ENCODE measurements around the gene PSD2. TPM values are rescaled to one million over a fixed set of nuclear protein-coding genes. Genes with fewer than 3 reads are reported as not detected.
A peak's percentile ranks its signal among the peaks of the same experiment; 100 is the strongest.

Gene PSD2
- total RNA-seq, 1 donor from 2014 or later, result 0.25 TPM

GRCh38 chr5:139747583-139748504, 47.8 kb upstream of the PSD2 start:
- Histone ChIP-seq H4K20me1 (ENCODE audit: insufficient read depth, low read length) (no peaks in the 10 kb centered on the region), H2AFZ (ENCODE audit: low read depth, low read length) (peak overlapping the region; percentile 61), H3K4me1 (ENCODE audit: insufficient read depth, low read length) (peaks cover 61% of the 10 kb centered on the region), H3K9ac (ENCODE audit: low read length) (peak overlapping the region; percentile 82), H3K4me3 (ENCODE audit: insufficient read depth, low read depth, low read length) (peak overlapping the region; percentile 53), H3K4me2 (ENCODE audit: low read length) (peak overlapping the region; percentile 89), H3K79me2 (ENCODE audit: insufficient read depth, low read length) (no peaks in the 10 kb centered on the region), H3K36me3 (ENCODE audit: insufficient read depth, low read length) (no peaks in the 10 kb centered on the region), H3K27me3 (ENCODE audit: insufficient read depth, low read length) (no peaks in the 10 kb centered on the region), H3K27ac (ENCODE audit: low read depth, low read length) (peak overlapping the region; percentile 63), H3K9me3 (ENCODE audit: insufficient read depth, low read depth, low read length) (no peaks in the 10 kb centered on the region)
- TF ChIP-seq EZH2 (IDR thresholded peaks at IDR 0.05; ENCODE audit: insufficient read depth, low read length) (no peak), CTCF (IDR thresholded peaks at IDR 0.05; ENCODE audit: insufficient read depth, low read depth, low read length) (no peak)
- peak overlapping the region; percentile 71 for H3K4me3 Mint-ChIP-seq (ENCODE audit: unreplicated experiment)
- no peaks in the 10 kb centered on the region for H3K27me3 Mint-ChIP-seq (ENCODE audit: low read depth, unreplicated experiment)
- DNase-seq (ENCODE audit: low read depth) (peak; percentile 44), FAIRE-seq (no peak)
- H3K4me1 Mint-ChIP-seq (ENCODE audit: low read depth, unreplicated experiment), result peaks cover 55% of the 10 kb centered on the region
- H3K27ac Mint-ChIP-seq (ENCODE audit: unreplicated experiment), result peak overlapping the region; percentile 99
- no peaks in the 10 kb centered on the region for H3K36me3 Mint-ChIP-seq (ENCODE audit: low read depth, unreplicated experiment)
- peaks cover 4% of the 10 kb centered on the region for H3K9me3 Mint-ChIP-seq (ENCODE audit: unreplicated experiment)

GRCh38 chr5:139748505-139748826, 47.1 kb upstream of the PSD2 start:
- Histone ChIP-seq H3K4me1 (ENCODE audit: insufficient read depth, low read length) (peaks cover 62% of the 10 kb centered on the region), H3K4me3 (ENCODE audit: insufficient read depth, low read depth, low read length) (no peak overlapping the region), H3K27me3 (ENCODE audit: insufficient read depth, low read length) (no peaks in the 10 kb centered on the region), H3K9me3 (ENCODE audit: insufficient read depth, low read depth, low read length) (no peaks in the 10 kb centered on the region), H3K27ac (ENCODE audit: low read depth, low read length) (no peak overlapping the region), H3K36me3 (ENCODE audit: insufficient read depth, low read length) (no peaks in the 10 kb centered on the region), H3K9ac (ENCODE audit: low read length) (peak overlapping the region; percentile 82), H3K79me2 (ENCODE audit: insufficient read depth, low read length) (no peaks in the 10 kb centered on the region), H3K4me2 (ENCODE audit: low read length) (peak overlapping the region; percentile 89), H2AFZ (ENCODE audit: low read depth, low read length) (no peak overlapping the region), H4K20me1 (ENCODE audit: insufficient read depth, low read length) (no peaks in the 10 kb centered on the region)
- no peak for TF ChIP-seq EZH2 (IDR thresholded peaks at IDR 0.05; ENCODE audit: insufficient read depth, low read length)
- no peak for TF ChIP-seq CTCF (IDR thresholded peaks at IDR 0.05; ENCODE audit: insufficient read depth, low read depth, low read length)
- Mint-ChIP-seq H3K27me3 (ENCODE audit: low read depth, unreplicated experiment) (no peaks in the 10 kb centered on the region), H3K9me3 (ENCODE audit: unreplicated experiment) (peaks cover 4% of the 10 kb centered on the region), H3K4me1 (ENCODE audit: low read depth, unreplicated experiment) (peaks cover 56% of the 10 kb centered on the region), H3K4me3 (ENCODE audit: unreplicated experiment) (peak overlapping the region; percentile 71), H3K36me3 (ENCODE audit: low read depth, unreplicated experiment) (no peaks in the 10 kb centered on the region), H3K27ac (ENCODE audit: unreplicated experiment) (peak overlapping the region; percentile 99)
- FAIRE-seq, result no peak
- DNase-seq (ENCODE audit: low read depth), result no peak

GRCh38 chr5:139749242-139749641, 46.4 kb upstream of the PSD2 start:
- H3K27ac Mint-ChIP-seq (ENCODE audit: unreplicated experiment), result peak overlapping the region; percentile 99
- peaks cover 55% of the 10 kb centered on the region for H3K4me1 ChIP-seq (ENCODE audit: insufficient read depth, low read length)

More at GRCh38 chr5:139749242-139749641, 46.4 kb upstream of the PSD2 start:
- Mint-ChIP-seq H3K4me1 (ENCODE audit: low read depth, unreplicated experiment) (peaks cover 54% of the 10 kb centered on the region), H3K36me3 (ENCODE audit: low read depth, unreplicated experiment) (no peaks in the 10 kb centered on the region), H3K27me3 (ENCODE audit: low read depth, unreplicated experiment) (no peaks in the 10 kb centered on the region), H3K9me3 (ENCODE audit: unreplicated experiment) (peaks cover 4% of the 10 kb centered on the region), H3K4me3 (ENCODE audit: unreplicated experiment) (peak overlapping the region; percentile 41)
- Histone ChIP-seq H3K9ac (ENCODE audit: low read length) (no peak overlapping the region), H3K4me3 (ENCODE audit: insufficient read depth, low read depth, low read length) (no peak overlapping the region), H3K27ac (ENCODE audit: low read depth, low read length) (no peak overlapping the region), H3K79me2 (ENCODE audit: insufficient read depth, low read length) (no peaks in the 10 kb centered on the region), H4K20me1 (ENCODE audit: insufficient read depth, low read length) (no peaks in the 10 kb centered on the region), H3K36me3 (ENCODE audit: insufficient read depth, low read length) (no peaks in the 10 kb centered on the region), H3K4me2 (ENCODE audit: low read length) (no peak overlapping the region), H2AFZ (ENCODE audit: low read depth, low read length) (no peak overlapping the region), H3K9me3 (ENCODE audit: insufficient read depth, low read depth, low read length) (no peaks in the 10 kb centered on the region), H3K27me3 (ENCODE audit: insufficient read depth, low read length) (no peaks in the 10 kb centered on the region)
- TF ChIP-seq CTCF (IDR thresholded peaks at IDR 0.05; ENCODE audit: insufficient read depth, low read depth, low read length) (no peak), EZH2 (IDR thresholded peaks at IDR 0.05; ENCODE audit: insufficient read depth, low read length) (no peak)
- DNase-seq (ENCODE audit: low read depth), result no peak
- peak; percentile 67 for FAIRE-seq

Data from astrocyte (in vitro differentiated cells and primary cell).